Measurements from ENCODE around the gene OAF.

The OAF gene

GRCh38 chr11:120191058-120191457, 19.8 kb upstream of the OAF start:
- peaks cover 10% of the 10 kb centered on the region for H3K4me1 Mint-ChIP-seq (ENCODE audit: low read depth)
- H3K27me3 Mint-ChIP-seq: peaks cover 13% of the 10 kb centered on the region
- no peaks in the 10 kb centered on the region for H3K36me3 Mint-ChIP-seq (ENCODE audit: low read depth)
- H3K27ac Mint-ChIP-seq: no peak overlapping the region
- H3K4me3 Mint-ChIP-seq: no peak overlapping the region
- no peaks in the 10 kb centered on the region for H3K9me3 Mint-ChIP-seq

- peaks cover 5% of the 10 kb centered on the region for H3K27me3 Mint-ChIP-seq
- H3K9me3 Mint-ChIP-seq: no peaks in the 10 kb centered on the region
- no peak overlapping the region for H3K27ac Mint-ChIP-seq
- H3K4me1 Mint-ChIP-seq (ENCODE audit: low read depth): no peaks in the 10 kb centered on the region
- no peak overlapping the region for H3K4me3 Mint-ChIP-seq
- no peaks in the 10 kb centered on the region for H3K36me3 Mint-ChIP-seq (ENCODE audit: low read depth)
Measured at GRCh38 chr11:120192831-120193625, 17.8 kb upstream of the OAF start.

GRCh38 chr11:120194166-120194565, 16.7 kb upstream of the OAF start:
- no peak overlapping the region for H3K27ac Mint-ChIP-seq

GRCh38 chr11:120195601-120196320, 15.1 kb upstream of the OAF start:
- Mint-ChIP-seq H3K27ac (no peak overlapping the region), H3K36me3 (ENCODE audit: low read depth) (no peaks in the 10 kb centered on the region), H3K27me3 (peaks cover 2% of the 10 kb centered on the region), H3K4me1 (ENCODE audit: low read depth) (no peaks in the 10 kb centered on the region), H3K4me3 (no peak overlapping the region), H3K9me3 (no peaks in the 10 kb centered on the region)

More at GRCh38 chr11:120194166-120194565, 16.7 kb upstream of the OAF start:
- Mint-ChIP-seq H3K9me3 (no peaks in the 10 kb centered on the region), H3K36me3 (ENCODE audit: low read depth) (no peaks in the 10 kb centered on the region), H3K4me3 (no peak overlapping the region), H3K4me1 (ENCODE audit: low read depth) (no peaks in the 10 kb centered on the region), H3K27me3 (no peaks in the 10 kb centered on the region)

- no peak overlapping the region for H3K27ac Mint-ChIP-seq
Measured at GRCh38 chr11:120196826-120197225, 14.0 kb upstream of the OAF start.

GRCh38 chr11:120197251-120197891, 13.5 kb upstream of the OAF start:
- Mint-ChIP-seq H3K9me3 (no peaks in the 10 kb centered on the region), H3K4me1 (ENCODE audit: low read depth) (no peaks in the 10 kb centered on the region), H3K27me3 (peaks cover 4% of the 10 kb centered on the region), H3K36me3 (ENCODE audit: low read depth) (no peaks in the 10 kb centered on the region), H3K4me3 (no peak overlapping the region), H3K27ac (no peak overlapping the region)

More at GRCh38 chr11:120196826-120197225, 14.0 kb upstream of the OAF start:
- Mint-ChIP-seq H3K4me1 (ENCODE audit: low read depth) (no peaks in the 10 kb centered on the region), H3K36me3 (ENCODE audit: low read depth) (no peaks in the 10 kb centered on the region), H3K27me3 (peaks cover 4% of the 10 kb centered on the region), H3K4me3 (no peak overlapping the region), H3K9me3 (no peaks in the 10 kb centered on the region)

- H3K4me1 Mint-ChIP-seq (ENCODE audit: low read depth): no peaks in the 10 kb centered on the region
- H3K27me3 Mint-ChIP-seq: peaks cover 6% of the 10 kb centered on the region
- H3K36me3 Mint-ChIP-seq (ENCODE audit: low read depth): no peaks in the 10 kb centered on the region
- H3K4me3 Mint-ChIP-seq: no peak overlapping the region
- no peaks in the 10 kb centered on the region for H3K9me3 Mint-ChIP-seq
- H3K27ac Mint-ChIP-seq: no peak overlapping the region
Measured at GRCh38 chr11:120197977-120198376, 12.9 kb upstream of the OAF start.

- Mint-ChIP-seq H3K4me1 (ENCODE audit: low read depth) (no peaks in the 10 kb centered on the region), H3K27ac (no peak overlapping the region), H3K4me3 (no peak overlapping the region), H3K27me3 (peaks cover 8% of the 10 kb centered on the region), H3K36me3 (ENCODE audit: low read depth) (no peaks in the 10 kb centered on the region), H3K9me3 (no peaks in the 10 kb centered on the region)
Measured at GRCh38 chr11:120198403-120198786, 12.4 kb upstream of the OAF start.

- Mint-ChIP-seq H3K9me3 (no peaks in the 10 kb centered on the region), H3K4me1 (ENCODE audit: low read depth) (no peaks in the 10 kb centered on the region), H3K27ac (no peak overlapping the region), H3K36me3 (ENCODE audit: low read depth) (no peaks in the 10 kb centered on the region), H3K27me3 (peaks cover 8% of the 10 kb centered on the region), H3K4me3 (no peak overlapping the region)
Measured at GRCh38 chr11:120198787-120199469, 11.9 kb upstream of the OAF start.

- no peaks in the 10 kb centered on the region for H3K9me3 Mint-ChIP-seq
Measured at GRCh38 chr11:120199613-120200012, 11.2 kb upstream of the OAF start.

GRCh38 chr11:120200677-120201076, 10.2 kb upstream of the OAF start:
- Mint-ChIP-seq H3K4me3 (no peak overlapping the region), H3K27me3 (peaks cover 8% of the 10 kb centered on the region), H3K27ac (no peak overlapping the region), H3K36me3 (ENCODE audit: low read depth) (no peaks in the 10 kb centered on the region), H3K4me1 (ENCODE audit: low read depth) (no peaks in the 10 kb centered on the region), H3K9me3 (no peaks in the 10 kb centered on the region)

More at GRCh38 chr11:120199613-120200012, 11.2 kb upstream of the OAF start:
- Mint-ChIP-seq H3K27me3 (peaks cover 8% of the 10 kb centered on the region), H3K27ac (no peak overlapping the region), H3K4me1 (ENCODE audit: low read depth) (no peaks in the 10 kb centered on the region), H3K4me3 (no peak overlapping the region), H3K36me3 (ENCODE audit: low read depth) (no peaks in the 10 kb centered on the region)

GRCh38 chr11:120201653-120202052, 9.2 kb upstream of the OAF start:
- no peaks in the 10 kb centered on the region for H3K9me3 Mint-ChIP-seq
- H3K4me3 Mint-ChIP-seq: no peak overlapping the region
- H3K27me3 Mint-ChIP-seq: peaks cover 8% of the 10 kb centered on the region
- no peak overlapping the region for H3K27ac Mint-ChIP-seq
- H3K36me3 Mint-ChIP-seq (ENCODE audit: low read depth): no peaks in the 10 kb centered on the region
- no peaks in the 10 kb centered on the region for H3K4me1 Mint-ChIP-seq (ENCODE audit: low read depth)

GRCh38 chr11:120203626-120204025, 7.2 kb upstream of the OAF start:
- Mint-ChIP-seq H3K27me3 (peaks cover 20% of the 10 kb centered on the region), H3K36me3 (ENCODE audit: low read depth) (no peaks in the 10 kb centered on the region), H3K4me3 (no peak overlapping the region), H3K4me1 (ENCODE audit: low read depth) (no peaks in the 10 kb centered on the region), H3K27ac (no peak overlapping the region), H3K9me3 (no peaks in the 10 kb centered on the region)

- Mint-ChIP-seq H3K9me3 (no peaks in the 10 kb centered on the region), H3K36me3 (ENCODE audit: low read depth) (no peaks in the 10 kb centered on the region), H3K4me3 (no peak overlapping the region), H3K4me1 (ENCODE audit: low read depth) (peaks cover 9% of the 10 kb centered on the region), H3K27me3 (peaks cover 24% of the 10 kb centered on the region), H3K27ac (no peak overlapping the region)
Measured at GRCh38 chr11:120205596-120206161, 5.2 kb upstream of the OAF start.
